SU-DHL-6 (cell line): ENCODE results near the gene MYRF.

ENCODE experiments used
- H2AFZ ChIP-seq: fragments of 200-600 bp; sonication (generic); 2 replicates; pipeline ENCODE4 v1.6.1; 2014; ENCODE audit warnings: low read depth, mild to moderate bottlenecking, moderate library complexity, mixed read lengths, antibody characterized with exemption, low read length; ENCODE audit not compliant: severe bottlenecking
- H3F3A ChIP-seq: fragments of 200-600 bp; shearing (Covaris generic); 2 replicates; pipeline ENCODE4 v1.6.0; 2016; ENCODE audit warnings: antibody characterized with exemption, mild to moderate bottlenecking; ENCODE audit not compliant: insufficient read depth
- H3K27ac ChIP-seq: fragments of 200-600 bp; sonication (generic); 2 replicates; pipeline ENCODE4 v1.5.1; 2016; ENCODE audit warnings: low read depth, mild to moderate bottlenecking, low read length, moderate library complexity, mixed read lengths
- H3K27me3 ChIP-seq: fragments of 200-600 bp; sonication (generic), shearing (Covaris generic); 2 replicates; pipeline ENCODE4 v1.6.0; 2014; ENCODE audit warnings: mild to moderate bottlenecking, low read length
- H3K36me3 ChIP-seq: fragments of 200-600 bp; sonication (generic); 2 replicates; pipeline ENCODE4 v1.6.1; 2014; ENCODE audit warnings: mild to moderate bottlenecking, low read length, mixed read lengths
- H3K4me2 ChIP-seq: fragments of 300-600, 200-600 bp; shearing (Covaris generic), sonication (generic); 2 replicates; pipeline ENCODE4 v1.6.0; 2014; ENCODE audit warnings: low read length, low read depth, mild to moderate bottlenecking; ENCODE audit not compliant: poor library complexity, severe bottlenecking
- H3K4me3 ChIP-seq: fragments of 200-600 bp; sonication (generic); 2 replicates; pipeline ENCODE4 v1.5.1; 2014; ENCODE audit warnings: antibody characterized with exemption, low read length, mild to moderate bottlenecking, mixed read lengths; ENCODE audit not compliant: insufficient read depth, poor library complexity, severe bottlenecking
- H3K79me2 ChIP-seq: fragments of 200-600 bp; sonication (generic); 2 replicates; pipeline ENCODE4 v1.6.1; 2014; ENCODE audit warnings: mild to moderate bottlenecking, low read length, moderate library complexity; ENCODE audit not compliant: insufficient read depth
- H3K9ac ChIP-seq: fragments of 200-600 bp; sonication (generic); 2 replicates; pipeline ENCODE4 v1.7.0; 2014; ENCODE audit warnings: mild to moderate bottlenecking, low read length
- H3K9me2 ChIP-seq: fragments of 200-600 bp; sonication (generic); replicated peaks from 2 replicates; pipeline ENCODE4 v1.6.1; 2014; ENCODE audit warnings: low read length; ENCODE audit not compliant: insufficient read depth
- H3K9me3 ChIP-seq: fragments of 200-600 bp; sonication (generic); 2 replicates; pipeline ENCODE4 v1.6.1; 2014; ENCODE audit warnings: low read length, mixed read lengths; ENCODE audit not compliant: insufficient read depth
- H4K20me1 ChIP-seq: fragments of 200-600 bp; sonication (generic); 2 replicates; pipeline ENCODE4 v1.6.1; 2014; ENCODE audit warnings: low read depth, mild to moderate bottlenecking, antibody characterized with exemption, low read length, moderate library complexity, mixed read lengths
- EZH2phosphoT487 ChIP-seq: fragments of 200-600 bp; sonication (generic), shearing (Covaris generic); conservative IDR thresholded peaks from 2 replicates; pipeline ENCODE4 v1.6.1; 2018; ENCODE audit warnings: mild to moderate bottlenecking, antibody characterized with exemption, low read length, moderate library complexity, mixed read lengths
- TF ChIP-seq, protein P1 (sequence below): fragments of 200-600 bp; sonication (generic); IDR thresholded peaks from one replicate; pipeline ENCODE4 v1.5.1; 2017; ENCODE audit warnings: antibody characterized with exemption, mild to moderate bottlenecking, low read length, moderate library complexity; ENCODE audit not compliant: insufficient read depth, poor library complexity, severe bottlenecking

Gene MYRF

DNA sequence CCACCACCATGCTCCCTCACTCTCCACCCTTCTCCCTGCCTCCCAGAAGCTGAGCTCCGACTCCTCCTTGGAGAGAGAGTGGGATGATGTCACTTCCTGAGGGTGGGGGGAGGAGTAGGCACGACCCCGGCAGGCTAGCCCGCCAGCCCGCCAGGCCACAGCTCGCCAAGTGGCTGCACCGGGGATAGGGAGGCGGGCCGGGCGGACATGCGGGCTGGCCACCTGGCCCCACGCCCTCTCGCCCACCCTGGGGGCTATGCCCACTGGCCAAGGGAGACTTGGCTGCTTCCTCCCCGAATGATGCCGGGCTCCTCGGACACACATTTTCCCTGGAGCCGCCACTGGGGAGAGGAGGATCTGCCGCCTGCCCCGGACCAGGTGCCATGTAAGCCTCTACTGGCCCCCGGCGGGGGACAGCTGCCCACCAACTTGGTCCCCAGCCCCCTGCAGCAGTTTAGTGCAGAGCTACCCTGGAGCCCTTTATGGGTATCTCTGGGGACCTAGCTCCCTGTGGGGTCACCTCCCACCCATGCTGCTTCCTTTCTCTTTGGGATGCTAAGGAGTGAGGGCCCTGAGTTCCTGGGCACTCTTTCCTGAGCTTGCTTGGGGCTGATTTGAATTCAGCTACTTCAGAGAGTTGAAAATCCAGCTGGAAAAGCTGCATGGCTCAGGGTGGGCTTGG lies 33.7 kb upstream of the MYRF start:
- no peaks in the 10 kb centered on the region for H4K20me1 ChIP-seq
- no peak overlapping the region for H3K4me2 ChIP-seq
- TF ChIP-seq, protein P1, sequence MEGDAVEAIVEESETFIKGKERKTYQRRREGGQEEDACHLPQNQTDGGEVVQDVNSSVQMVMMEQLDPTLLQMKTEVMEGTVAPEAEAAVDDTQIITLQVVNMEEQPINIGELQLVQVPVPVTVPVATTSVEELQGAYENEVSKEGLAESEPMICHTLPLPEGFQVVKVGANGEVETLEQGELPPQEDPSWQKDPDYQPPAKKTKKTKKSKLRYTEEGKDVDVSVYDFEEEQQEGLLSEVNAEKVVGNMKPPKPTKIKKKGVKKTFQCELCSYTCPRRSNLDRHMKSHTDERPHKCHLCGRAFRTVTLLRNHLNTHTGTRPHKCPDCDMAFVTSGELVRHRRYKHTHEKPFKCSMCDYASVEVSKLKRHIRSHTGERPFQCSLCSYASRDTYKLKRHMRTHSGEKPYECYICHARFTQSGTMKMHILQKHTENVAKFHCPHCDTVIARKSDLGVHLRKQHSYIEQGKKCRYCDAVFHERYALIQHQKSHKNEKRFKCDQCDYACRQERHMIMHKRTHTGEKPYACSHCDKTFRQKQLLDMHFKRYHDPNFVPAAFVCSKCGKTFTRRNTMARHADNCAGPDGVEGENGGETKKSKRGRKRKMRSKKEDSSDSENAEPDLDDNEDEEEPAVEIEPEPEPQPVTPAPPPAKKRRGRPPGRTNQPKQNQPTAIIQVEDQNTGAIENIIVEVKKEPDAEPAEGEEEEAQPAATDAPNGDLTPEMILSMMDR = no peak
- TF ChIP-seq EZH2phosphoT487 = no peak
- H2AFZ ChIP-seq = no peak overlapping the region
- no peaks in the 10 kb centered on the region for H3K9me3 ChIP-seq
- no peaks in the 10 kb centered on the region for H3K36me3 ChIP-seq
- no peaks in the 10 kb centered on the region for H3F3A ChIP-seq
- no peaks in the 10 kb centered on the region for H3K9me2 ChIP-seq
- H3K79me2 ChIP-seq = no peaks in the 10 kb centered on the region
- H3K27ac ChIP-seq = no peak overlapping the region
- no peaks in the 10 kb centered on the region for H3K27me3 ChIP-seq
- no peak overlapping the region for H3K9ac ChIP-seq
- no peak overlapping the region for H3K4me3 ChIP-seq

DNA sequence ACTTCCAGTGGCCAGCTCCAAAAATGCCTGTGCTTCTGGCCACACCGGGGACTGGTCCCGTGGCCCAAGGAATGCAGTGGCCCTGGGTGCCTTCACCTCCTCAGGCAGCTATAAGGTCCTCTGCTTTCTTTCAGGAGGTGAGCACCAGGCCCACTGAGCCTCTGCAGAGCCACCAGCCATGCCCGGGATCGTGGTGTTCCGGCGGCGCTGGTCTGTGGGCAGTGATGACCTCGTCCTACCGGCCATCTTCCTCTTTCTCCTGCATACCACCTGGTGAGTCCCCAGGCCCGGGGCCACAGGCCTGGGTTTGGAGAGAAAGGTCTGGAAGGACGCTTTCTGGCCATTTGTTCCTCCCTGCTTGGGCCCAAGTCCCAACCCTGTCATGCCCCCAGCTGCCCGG lies 32.5 kb upstream of the MYRF start:
- H3F3A ChIP-seq = no peaks in the 10 kb centered on the region

DNA sequence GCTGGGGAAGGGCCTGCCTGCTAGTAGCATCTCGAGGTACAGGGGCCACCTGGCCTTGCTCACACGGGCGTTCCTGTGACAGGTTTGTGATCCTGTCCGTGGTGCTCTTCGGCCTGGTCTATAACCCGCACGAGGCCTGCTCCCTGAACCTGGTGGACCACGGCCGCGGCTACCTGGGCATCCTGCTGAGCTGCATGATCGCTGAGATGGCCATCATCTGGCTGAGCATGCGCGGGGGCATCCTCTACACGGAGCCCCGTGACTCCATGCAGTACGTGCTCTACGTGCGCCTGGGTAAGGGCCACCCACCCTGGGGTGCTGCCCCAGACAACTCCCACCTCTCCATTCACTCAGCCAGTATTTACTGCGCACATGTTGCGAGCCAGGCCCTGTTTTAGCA lies 31.8 kb upstream of the MYRF start:
- no peaks in the 10 kb centered on the region for H3K79me2 ChIP-seq
- no peak overlapping the region for H3K9ac ChIP-seq
- no peaks in the 10 kb centered on the region for H4K20me1 ChIP-seq
- no peak overlapping the region for H3K4me3 ChIP-seq
- no peaks in the 10 kb centered on the region for H3K36me3 ChIP-seq
- H3K9me2 ChIP-seq = no peaks in the 10 kb centered on the region
- H3K4me2 ChIP-seq = no peak overlapping the region
- H3F3A ChIP-seq = no peaks in the 10 kb centered on the region
- no peak for TF ChIP-seq EZH2phosphoT487
- TF ChIP-seq, protein P1 = no peak
- no peak overlapping the region for H3K27ac ChIP-seq
- no peak overlapping the region for H2AFZ ChIP-seq
- H3K27me3 ChIP-seq = no peaks in the 10 kb centered on the region
- H3K9me3 ChIP-seq = no peaks in the 10 kb centered on the region

More for the DNA sequence above, 32.5 kb upstream of the MYRF start:
- Histone ChIP-seq H4K20me1 (no peaks in the 10 kb centered on the region), H3K79me2 (no peaks in the 10 kb centered on the region), H3K4me3 (no peak overlapping the region), H3K9me3 (no peaks in the 10 kb centered on the region), H3K36me3 (no peaks in the 10 kb centered on the region), H3K9ac (no peak overlapping the region), H3K4me2 (no peak overlapping the region), H2AFZ (no peak overlapping the region), H3K9me2 (no peaks in the 10 kb centered on the region), H3K27me3 (no peaks in the 10 kb centered on the region), H3K27ac (no peak overlapping the region)
- TF ChIP-seq, protein P1 = no peak
- TF ChIP-seq EZH2phosphoT487 = no peak
